HL-60 (cell line): Measurements from ENCODE around the gene PLEKHA8.

Experiments used
- CTCF ChIP-seq: IDR thresholded peaks from one replicate; pipeline ENCODE4 v1.5.1; 2011; ENCODE audit warnings: low read length, control low read depth, inconsistent platforms; ENCODE audit not compliant: insufficient read depth
- GABPA ChIP-seq: IDR thresholded peaks from 2 replicates; pipeline ENCODE4 v1.6.1; 2012; ENCODE audit warnings: low read depth
- POLR2AphosphoS5 ChIP-seq: IDR thresholded peaks from 2 replicates; pipeline ENCODE4 v1.6.1; 2012; ENCODE audit warnings: low read depth
- REST ChIP-seq: IDR thresholded peaks from 2 replicates; pipeline ENCODE4 v1.6.1; 2012; ENCODE audit warnings: low read depth; ENCODE audit not compliant: insufficient replicate concordance

- TF ChIP-seq CTCF (no peak), GABPA (no peak), REST (no peak), POLR2AphosphoS5 (no peak)
Observed at GRCh38 chr7:30177965-30178364, 149.8 kb downstream of the PLEKHA8 start.
